ENCODE data around the gene DPP6. TPM values are rescaled to one million over a fixed set of nuclear protein-coding genes. Genes with fewer than 3 reads are reported as not detected.

DPP6 gene
- total and polyA plus RNA-seq, 9 of the 15 experiments (the other 6 are each of a cell fraction or from before 2014, with no cell fraction given), result not detected

- Histone ChIP-seq H3K9me1 (ENCODE audit: control insufficient read depth, insufficient read depth, low read length) (no peaks in the 10 kb centered on the region), H3K9me3 (replicated peaks; ENCODE audit: control insufficient read depth, insufficient read depth, low read depth, low read length) (no peaks in the 10 kb centered on the region), H3K4me2 (ENCODE audit: insufficient read depth, low read length) (no peak overlapping the region), H3K4me1 (replicated peaks in 1 of 2; ENCODE audit: control insufficient read depth in 2 of 2, insufficient read depth in 2 of 2, low read length in 2 of 2) (no peaks in the 10 kb centered on the region), H4K20me1 (replicated peaks; ENCODE audit: control insufficient read depth, insufficient read depth, low read length) (peaks cover 6% of the 10 kb centered on the region; the same call in 1 of the 2 replicates), H3K9ac (ENCODE audit: insufficient read depth in 1 of 2, low read depth in 2 of 2, low read length in 2 of 2) (no peak overlapping the region), H3K79me2 (ENCODE audit: control insufficient read depth, insufficient read depth, low read length) (no peaks in the 10 kb centered on the region), H3K27me3 (ENCODE audit: control insufficient read depth in 2 of 2, insufficient read depth in 2 of 2, low read length in 2 of 2) (peaks cover 40 to 58% of the 10 kb centered on the region in 2 experiments), H3K27ac (ENCODE audit: extremely low read depth, low read depth, low read length) (no peak overlapping the region), H3K36me3 (ENCODE audit: control insufficient read depth, insufficient read depth, low read length) (no peaks in the 10 kb centered on the region), H2AFZ (ENCODE audit: low read depth, low read length) (no peak overlapping the region), H3K4me3 (no peak overlapping the region)
- ATAC-seq (no peak), FAIRE-seq (no peak), DNase-seq (ENCODE audit: extremely low read depth in 1 of 4, low spot score in 3 of 4) (no peak)
- under 1% methylated on average over 23 of the region's 23 CpGs for WGBS (ENCODE audit: insufficient coverage, low coverage, missing lambda C conversion rate)
- no TSS peak for BruUV-seq (replicated peaks)
- POLR2A ChIA-PET, result interaction anchor here (1.0 kb wide), 1 partner anchor 16 kb away, joined by 3 read pairs; no protein-coding TSS in a partner anchor
- in situ Hi-C loops (cut with MboI), result no loop called here
- CTCF ChIA-PET (ENCODE audit: low intra/inter-chr PET ratio), result no interaction called here
- no peak for TF ChIP-seq ATF2 (CRISPR knock-in tag; IDR thresholded peaks at IDR 0.05)
- no peak for TF ChIP-seq CBX5 (IDR thresholded peaks at IDR 0.05; ENCODE audit: borderline replicate concordance, low read depth)
- TF ChIP-seq STAG1 (CRISPR knock-in tag; IDR thresholded peaks at IDR 0.05; ENCODE audit: borderline replicate concordance), result no peak
- no peak for TF ChIP-seq JUN (IDR thresholded peaks at IDR 0.05; ENCODE audit: borderline replicate concordance, low read depth, low read length)
- TF ChIP-seq JUN (CRISPR knock-in tag; IDR thresholded peaks at IDR 0.05; ENCODE audit: borderline replicate concordance), result no peak
- TF ChIP-seq SMAD2 (IDR thresholded peaks at IDR 0.05; ENCODE audit: low read depth, low read length), result no peak
- intact Hi-C loops (cut with micrococcal nuclease), result no loop called here
Measured at GRCh38 chr7:154338701-154339506, 286.7 kb downstream of the DPP6 start.
